HG03378 (cell line): ENCODE data around the gene C19orf47.
A peak's percentile ranks its signal among the peaks of the same experiment; 100 is the strongest.

ENCODE experiments used
- ATAC-seq: cut with Tn5 transposase; IDR thresholded peaks from one replicate; pipeline ENCODE4 v1.9.1; 2021; ENCODE audit warnings: mild to moderate bottlenecking, moderate library complexity; ENCODE audit not compliant: unreplicated experiment

C19orf47 gene

GRCh38 chr19:40348125-40348913 is at the start of gene C19orf47, which contains the start of gene PLD3:
TSS of gene C19orf47 (minus strand) at chr19:40348397. CDS start at chr19:40341857, 6,540 bp downstream.
TSS of gene PLD3 (plus strand) at chr19:40348695. CDS start at chr19:40366484, 17,789 bp downstream.
- ATAC-seq, result peak; percentile 85

GRCh38 chr19:40397568-40397906 is 49.3 kb upstream of the C19orf47 start:
- ATAC-seq, result no peak

GRCh38 chr19:40396886-40397567 is 48.8 kb upstream of the C19orf47 start:
- ATAC-seq, result no peak

GRCh38 chr19:40395956-40396355 is 47.8 kb upstream of the C19orf47 start:
- ATAC-seq, result no peak

- no peak for ATAC-seq
Measured at GRCh38 chr19:40394816-40395210, 46.6 kb upstream of the C19orf47 start.

GRCh38 chr19:40393894-40394815 is 46.0 kb upstream of the C19orf47 start:
- ATAC-seq, result no peak

GRCh38 chr19:40392894-40393517 is 44.8 kb upstream of the C19orf47 start:
- ATAC-seq, result no peak

GRCh38 chr19:40392123-40392522 is 43.9 kb upstream of the C19orf47 start:
- ATAC-seq, result no peak

GRCh38 chr19:40390084-40390742 is 42.0 kb upstream of the C19orf47 start, which contains the start of gene HIPK4:
TSS of gene HIPK4 (minus strand) at chr19:40390181. CDS start at chr19:40389902, 279 bp downstream.
- ATAC-seq, result no peak

GRCh38 chr19:40389404-40390083 is 41.3 kb upstream of the C19orf47 start:
- no peak for ATAC-seq

- no peak for ATAC-seq
Measured at GRCh38 chr19:40388481-40388880, 40.3 kb upstream of the C19orf47 start.

GRCh38 chr19:40387155-40387554 is 39.0 kb upstream of the C19orf47 start:
- no peak for ATAC-seq

- no peak for ATAC-seq
Measured at GRCh38 chr19:40383668-40384248, 35.6 kb upstream of the C19orf47 start.

- no peak for ATAC-seq
Measured at GRCh38 chr19:40381321-40381720, 33.1 kb upstream of the C19orf47 start.

- no peak for ATAC-seq
Measured at GRCh38 chr19:40380199-40381037, 32.2 kb upstream of the C19orf47 start.

- no peak for ATAC-seq
Measured at GRCh38 chr19:40379446-40380198, 31.4 kb upstream of the C19orf47 start.

GRCh38 chr19:40378509-40378908 is 30.3 kb upstream of the C19orf47 start:
- ATAC-seq, result no peak
